Lung microvascular endothelial cell (primary cell): Measurements from ENCODE around the gene PRKCG. TPM values are rescaled to one million over a fixed set of nuclear protein-coding genes. Genes with fewer than 3 reads are reported as not detected.
A peak's percentile ranks its signal among the peaks of the same experiment; 100 is the strongest.
"Not testable (repeated sequence)": the region's sequence is repeated elsewhere in the genome, so short reads cannot be mapped to it uniquely, and the experiment has no call there.

Experiments used
- DNase-seq, 2 donors: peaks; one replicate each; pipeline versions ENCODE4 v3.0.0 to v3.0.0-alpha.2; 2010; ENCODE audit warnings: low read depth in 2 of 2
- total RNA-seq: library from RNA; depleted of rRNA; stranded (reverse); fragments of >200 nt; gene quantifications from 2 replicates; pipeline ENCODE4 v1.2.1, GENCODE V29; 2014

Gene PRKCG
- not detected in 2 replicates for total RNA-seq

DNA sequence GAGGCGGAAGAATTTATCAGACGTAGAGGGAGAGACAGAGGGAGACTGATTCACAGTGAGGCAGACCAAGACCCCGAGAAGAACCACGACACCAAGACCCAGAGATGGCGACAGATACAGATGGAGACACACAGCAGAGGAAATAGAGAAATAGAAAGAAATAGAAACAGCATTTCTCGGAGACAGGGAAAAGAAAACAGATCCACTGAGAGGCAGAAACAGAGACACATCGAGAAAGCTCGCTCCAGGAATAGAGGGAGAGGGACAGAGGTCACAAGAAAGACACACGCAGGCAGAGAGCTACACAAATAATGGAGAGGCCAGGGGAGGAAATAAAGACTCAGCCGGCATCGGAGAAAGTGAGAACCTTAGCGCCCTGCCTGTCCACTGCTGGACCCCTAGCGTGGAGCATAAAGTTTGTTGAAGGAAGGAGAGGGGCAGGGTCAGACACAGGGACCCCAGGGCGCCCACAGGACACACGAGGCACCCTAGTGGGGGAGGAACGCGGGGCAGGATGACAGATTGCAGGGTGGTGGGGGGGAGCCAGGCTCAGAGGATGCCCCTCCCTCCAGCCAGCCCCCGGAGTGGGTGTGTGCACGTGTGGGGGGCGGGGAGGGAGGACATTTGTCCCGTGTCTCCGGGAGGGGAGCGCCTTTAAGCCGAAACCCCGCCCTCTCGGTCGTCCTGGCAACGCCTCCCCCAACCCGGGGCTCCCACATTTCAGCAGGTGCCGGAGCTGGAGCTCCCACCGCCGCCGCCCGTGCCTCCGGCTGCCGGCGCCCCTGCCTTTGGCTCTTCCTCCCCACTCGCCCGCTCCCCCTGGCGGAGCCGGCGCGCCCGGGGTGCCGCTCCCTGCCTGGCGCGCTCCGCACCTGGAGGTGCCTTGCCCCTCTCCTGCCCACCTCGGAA lies at the start of gene PRKCG:
Gene PRKCG (plus strand): TSS at position 716 of the 909 bp plus-strand sequence. CDS start 298 bp downstream, outside the sequence.
- DNase-seq, result peak in 1 of 2 donors; percentile 31

DNA sequence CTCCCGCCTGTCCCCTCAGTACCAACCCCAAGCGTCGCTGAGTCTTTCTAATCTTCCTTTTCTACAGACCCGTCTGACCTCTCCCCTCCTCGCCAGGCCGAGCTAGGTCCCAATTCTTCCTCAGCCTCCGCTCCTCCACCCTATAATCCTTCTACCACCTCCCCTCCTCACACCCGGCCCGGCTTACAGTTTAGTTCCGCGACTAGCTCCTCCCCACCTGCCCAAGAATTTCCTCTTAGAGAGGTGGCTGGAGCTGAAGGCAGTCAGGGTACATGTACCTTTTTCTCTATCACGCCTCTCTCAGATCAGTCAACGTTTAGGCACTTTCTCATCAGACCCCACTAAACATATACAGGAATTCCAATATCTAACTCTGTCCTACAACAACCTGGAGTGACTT lies 49.1 kb upstream of the PRKCG start:
- DNase-seq, result not testable (repeated sequence)

DNA sequence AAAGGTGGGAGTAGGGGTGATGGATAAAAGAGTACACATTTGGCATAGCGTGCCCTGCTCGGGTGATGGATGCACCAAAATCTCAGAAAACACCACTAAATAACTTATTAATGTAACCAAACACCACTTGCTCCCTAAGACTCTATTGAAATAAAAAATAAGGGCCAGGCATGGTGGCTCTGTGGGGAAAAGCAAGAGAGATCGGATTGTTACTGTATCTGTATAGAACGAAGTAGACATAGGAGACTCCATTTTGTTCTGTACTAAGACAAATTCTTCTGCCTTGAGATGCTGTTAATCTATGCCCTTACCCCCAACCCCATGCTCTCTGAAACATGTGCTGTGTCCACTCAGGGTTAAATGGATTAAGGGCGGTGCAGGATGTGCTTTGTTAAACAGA lies 43.6 kb upstream of the PRKCG start:
- not testable (repeated sequence) for DNase-seq

DNA sequence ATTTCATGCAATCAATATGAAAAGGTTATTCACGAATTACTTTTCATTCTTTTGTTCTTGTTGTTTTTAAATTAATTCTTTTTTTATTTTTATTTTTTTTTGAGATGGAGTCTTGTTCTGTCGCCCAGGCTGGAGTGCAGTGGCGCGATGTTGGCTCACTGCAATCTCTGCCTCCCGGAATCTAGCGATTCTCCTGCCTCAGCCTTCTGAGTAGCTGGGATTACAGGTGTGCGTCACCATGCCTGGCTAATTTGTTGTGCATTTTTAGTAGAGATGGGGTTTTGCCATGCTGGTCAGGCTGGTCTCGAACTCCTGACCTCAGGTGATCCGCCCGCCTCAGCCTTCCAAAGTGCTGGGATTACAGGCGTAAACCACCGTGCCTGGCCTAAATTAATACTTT lies 41.8 kb upstream of the PRKCG start:
- not testable (repeated sequence) for DNase-seq

DNA sequence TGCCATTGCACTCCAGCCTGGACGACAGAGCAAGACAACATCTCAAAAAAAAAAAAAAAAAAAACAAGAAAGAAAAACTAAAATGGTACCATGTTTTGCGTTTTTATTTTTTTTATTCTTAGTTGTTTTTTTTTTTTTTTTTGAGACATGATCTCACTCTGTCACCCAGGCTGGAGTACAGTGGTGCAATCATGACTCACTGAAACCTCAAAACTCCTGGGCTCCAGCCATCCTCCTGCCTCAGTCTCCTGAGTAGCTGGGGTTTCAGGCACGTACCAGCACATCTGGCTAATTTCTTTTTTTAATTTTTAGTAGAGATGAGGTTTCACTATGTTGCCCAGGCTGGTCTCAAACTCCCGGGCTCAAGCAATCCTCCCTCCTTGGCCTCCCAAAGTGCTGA lies 41.1 kb upstream of the PRKCG start:
- DNase-seq, result peak in 1 of 2 donors; percentile 72

DNA sequence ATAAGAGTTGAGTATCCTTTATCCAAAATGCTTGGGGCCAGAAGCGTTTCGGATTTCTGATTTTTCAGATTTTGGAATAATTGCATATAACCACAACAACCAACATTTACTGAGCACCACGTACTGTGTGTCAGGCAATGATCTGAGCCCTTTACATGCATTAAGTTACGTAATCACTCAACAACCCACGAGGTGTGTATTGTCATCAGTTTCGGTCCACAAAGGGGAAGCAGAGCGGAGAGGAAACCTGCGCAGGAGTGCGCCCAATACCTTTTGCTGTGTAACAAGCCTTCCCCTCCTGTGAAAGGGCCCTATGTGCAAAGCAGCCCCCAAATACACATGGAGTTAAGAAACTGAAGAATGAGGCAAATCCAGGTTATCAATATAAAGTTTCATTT lies 37.1 kb upstream of the PRKCG start:
- no peak for DNase-seq

DNA sequence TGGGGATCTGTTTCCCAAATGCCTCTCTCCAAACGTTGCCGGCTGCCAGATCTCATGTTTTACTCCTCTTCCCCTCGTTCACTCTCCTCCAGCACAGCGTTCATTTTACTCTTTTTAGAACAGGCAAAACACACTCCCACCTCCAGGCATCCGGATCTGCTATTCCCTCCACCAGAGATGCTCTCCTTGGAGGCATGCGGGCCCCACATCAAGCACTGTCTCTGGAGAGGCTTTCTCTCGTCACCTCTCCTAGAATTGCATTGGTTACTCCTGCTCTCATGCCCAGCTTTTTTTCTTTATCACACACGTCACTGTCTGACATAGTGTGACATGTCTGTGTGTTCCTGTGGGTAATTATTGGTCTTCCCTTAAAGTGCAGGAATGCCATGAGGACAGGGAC lies 34.4 kb upstream of the PRKCG start:
- no peak for DNase-seq

DNA sequence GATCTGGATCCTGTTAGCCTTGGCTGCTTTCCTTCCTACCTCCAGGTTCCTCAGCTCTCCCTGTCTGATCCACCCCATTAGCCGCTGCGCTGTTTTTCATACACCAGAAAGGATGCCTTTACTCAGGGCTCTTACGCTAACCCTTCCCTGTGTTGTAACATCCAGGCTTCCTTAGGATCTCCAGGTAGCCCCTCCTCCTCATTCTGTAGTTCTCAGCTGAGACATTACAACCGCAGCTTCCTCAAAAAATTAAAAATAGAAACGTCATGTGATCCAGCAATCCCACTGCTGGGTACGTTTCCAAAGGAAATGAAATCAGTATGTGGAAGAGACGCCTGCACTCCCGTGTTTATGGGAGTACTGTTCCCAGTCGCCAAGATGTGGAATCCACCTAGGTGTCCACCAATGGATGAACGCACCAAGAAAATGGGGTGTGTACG lies 32.7 kb upstream of the PRKCG start:
- DNase-seq, result peak; percentile 80 to 94

DNA sequence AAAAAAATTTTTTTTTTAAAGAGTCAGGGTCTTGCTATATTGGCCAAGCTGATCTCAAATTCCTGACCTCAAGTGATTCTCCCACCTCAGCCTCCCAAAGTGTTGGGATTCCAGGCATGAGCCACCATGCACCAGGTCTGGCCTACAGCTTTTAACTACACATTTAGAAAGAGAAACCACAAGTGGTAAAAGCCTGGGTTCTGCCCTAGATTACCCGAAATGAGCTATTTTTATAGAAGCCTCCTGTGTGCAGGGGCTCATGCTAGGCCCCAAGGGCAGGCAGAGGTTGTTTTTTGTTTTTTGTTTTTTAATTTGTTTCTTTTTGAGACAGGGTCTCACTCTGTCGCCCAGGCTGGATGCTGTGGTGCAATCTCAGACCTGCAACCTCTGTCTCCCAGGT lies 28.3 kb upstream of the PRKCG start:
- DNase-seq, result no peak

DNA sequence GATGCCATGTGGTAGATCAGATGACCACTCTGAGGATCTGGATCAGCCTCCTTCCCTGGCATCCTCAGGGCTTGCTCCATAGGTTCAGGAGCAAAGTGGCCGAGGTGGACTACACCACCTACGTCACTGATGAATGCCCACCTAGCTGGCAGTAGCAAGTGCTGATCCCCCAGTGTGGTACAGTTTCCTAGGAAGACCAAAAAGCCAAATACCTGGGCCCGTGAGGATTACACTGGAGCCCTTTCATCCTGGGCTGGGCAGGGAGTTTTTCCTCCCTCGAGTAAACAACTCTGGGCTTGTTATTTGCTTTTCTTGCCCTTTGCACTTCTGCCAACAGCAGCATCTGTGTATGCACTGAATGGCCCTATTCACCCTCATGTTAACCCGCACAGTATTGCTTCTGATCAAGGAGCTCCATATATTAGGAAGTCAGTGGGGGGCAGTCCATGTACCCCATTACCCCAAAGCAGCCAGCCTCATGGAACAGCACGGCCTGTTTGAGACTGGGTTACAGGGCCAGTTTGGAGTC lies 17.6 kb upstream of the PRKCG start:
- DNase-seq, result no peak

DNA sequence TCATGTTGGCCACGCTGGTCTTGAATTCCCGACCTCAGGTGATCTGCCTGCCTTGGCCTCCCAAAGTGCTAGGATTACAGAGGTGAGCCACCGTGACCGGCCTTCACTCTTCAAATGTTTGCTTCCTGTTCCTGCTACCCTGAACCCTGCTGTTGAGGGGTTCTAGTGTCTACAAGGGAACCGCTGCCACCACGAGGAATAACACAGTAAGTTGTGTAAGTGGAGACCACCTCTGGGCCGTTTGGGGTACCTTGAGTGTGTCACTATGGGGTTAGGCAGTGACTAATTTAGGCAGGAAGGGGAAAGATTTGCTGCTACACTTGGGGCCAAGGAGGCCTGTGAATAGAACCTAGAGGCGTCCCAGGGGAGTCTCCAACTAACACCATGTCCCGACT lies 16.5 kb upstream of the PRKCG start:
- DNase-seq, result no peak

DNA sequence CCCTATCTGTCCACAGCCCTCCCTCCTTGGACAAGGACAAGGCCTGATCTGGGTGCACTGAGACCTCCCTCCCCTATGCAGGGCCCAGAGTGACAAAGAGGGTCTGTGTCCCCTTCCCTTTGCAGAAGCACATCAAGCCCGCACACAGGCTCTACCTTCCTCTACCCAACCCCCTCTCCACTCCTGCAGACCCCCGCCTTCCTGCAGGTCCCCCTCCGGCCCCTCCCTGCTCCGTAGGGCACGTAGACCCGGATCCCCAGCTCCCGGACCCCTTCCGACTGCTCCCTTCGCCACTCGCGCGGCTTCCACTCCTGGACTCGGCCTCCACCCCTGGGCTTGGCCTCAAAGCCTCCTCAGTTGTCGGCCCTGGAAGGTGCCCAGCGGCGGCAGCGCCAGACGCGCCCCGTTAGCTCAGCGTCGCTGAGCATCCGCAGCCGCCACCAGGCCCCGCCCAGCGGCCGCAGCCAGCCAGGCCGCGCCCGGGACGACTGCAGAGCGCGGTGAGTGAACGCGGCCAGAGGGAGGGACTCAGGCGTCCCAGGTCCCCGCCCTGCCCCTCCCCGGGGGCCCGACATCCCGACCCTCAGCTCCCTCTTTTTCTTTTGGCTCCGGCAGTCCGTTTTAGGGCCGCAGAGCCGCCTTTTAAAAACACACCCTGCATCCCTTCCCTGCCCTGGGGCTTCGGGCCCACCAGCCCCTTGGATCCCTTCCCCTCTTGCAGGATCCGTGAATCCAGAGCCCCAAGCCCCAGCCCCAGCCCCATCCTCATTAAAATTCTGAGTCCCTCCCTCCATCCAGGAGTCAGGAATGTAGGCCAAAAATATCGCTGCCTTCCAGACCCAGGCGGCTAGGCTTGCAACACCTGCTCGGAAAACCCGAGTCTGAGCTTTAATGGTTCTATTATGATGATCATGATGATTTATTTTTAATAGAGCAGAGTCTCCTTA lies 15.8 kb upstream of the PRKCG start:
- DNase-seq, result peak; percentile 69 to 81

DNA sequence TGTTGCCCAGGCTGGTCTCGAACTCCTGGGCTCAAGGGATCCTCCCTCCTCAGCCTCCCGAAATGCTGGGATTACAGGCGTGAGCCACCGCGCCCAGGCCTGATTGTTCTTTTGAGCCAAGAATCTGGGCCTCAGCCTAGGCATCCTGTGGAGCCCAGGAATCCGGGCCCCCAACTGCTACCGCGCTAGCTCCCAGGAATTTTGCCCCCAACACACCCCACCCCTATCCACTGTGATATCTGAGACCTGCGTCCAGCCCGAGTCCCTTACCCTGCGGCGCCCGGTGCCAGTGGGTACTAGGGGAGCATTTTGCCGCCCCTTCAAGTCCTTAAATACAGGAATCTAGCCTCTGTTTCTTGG lies 15.2 kb upstream of the PRKCG start:
- DNase-seq, result no peak

DNA sequence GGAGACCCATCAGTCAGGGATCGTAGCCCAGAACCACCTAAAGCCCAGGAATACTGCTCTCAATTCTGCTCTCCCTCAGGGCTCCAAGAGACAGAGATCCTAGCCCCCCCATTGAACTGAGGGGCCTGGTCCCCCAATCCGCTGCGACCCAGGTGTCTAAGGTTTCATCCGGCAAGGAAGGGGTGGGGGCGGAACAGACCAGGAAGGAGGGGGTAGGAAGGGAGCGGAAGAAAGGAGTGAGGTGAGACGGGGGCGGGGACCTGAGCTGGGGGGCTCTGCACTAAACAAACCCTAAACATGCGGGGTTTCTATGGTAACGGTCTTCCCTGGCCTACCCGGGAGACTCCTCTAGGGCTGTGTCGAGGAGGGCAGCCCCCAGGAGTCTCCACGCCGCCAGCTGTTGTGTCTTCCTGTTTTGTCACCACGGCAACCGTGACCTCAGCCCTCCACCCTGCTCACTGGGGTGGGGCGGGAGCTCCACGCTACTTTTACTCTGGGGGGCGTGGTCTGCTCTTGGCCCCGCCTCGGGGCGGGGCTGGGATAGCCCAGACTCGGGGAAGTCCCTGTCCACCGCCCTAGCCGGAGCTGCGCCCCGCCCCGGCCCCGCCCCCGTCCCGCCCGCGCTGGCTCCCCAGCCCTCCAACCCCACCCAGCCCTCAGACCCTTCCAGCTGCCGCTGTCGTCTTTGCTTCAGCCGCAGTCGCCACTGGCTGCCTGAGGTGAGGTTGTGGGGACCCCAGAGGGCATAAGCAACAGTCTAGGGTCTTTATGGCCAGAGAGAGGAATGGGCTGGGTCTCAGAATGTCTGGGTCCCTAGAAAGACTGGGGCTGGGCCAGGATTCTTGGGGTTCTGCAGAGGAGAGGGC lies 14.5 kb upstream of the PRKCG start, which contains the start of gene MYADM:
Gene MYADM (plus strand): TSS at position 659 of the 866 bp plus-strand sequence. CDS start 5,647 bp downstream, outside the sequence.
- peak; percentile 99 for DNase-seq

DNA sequence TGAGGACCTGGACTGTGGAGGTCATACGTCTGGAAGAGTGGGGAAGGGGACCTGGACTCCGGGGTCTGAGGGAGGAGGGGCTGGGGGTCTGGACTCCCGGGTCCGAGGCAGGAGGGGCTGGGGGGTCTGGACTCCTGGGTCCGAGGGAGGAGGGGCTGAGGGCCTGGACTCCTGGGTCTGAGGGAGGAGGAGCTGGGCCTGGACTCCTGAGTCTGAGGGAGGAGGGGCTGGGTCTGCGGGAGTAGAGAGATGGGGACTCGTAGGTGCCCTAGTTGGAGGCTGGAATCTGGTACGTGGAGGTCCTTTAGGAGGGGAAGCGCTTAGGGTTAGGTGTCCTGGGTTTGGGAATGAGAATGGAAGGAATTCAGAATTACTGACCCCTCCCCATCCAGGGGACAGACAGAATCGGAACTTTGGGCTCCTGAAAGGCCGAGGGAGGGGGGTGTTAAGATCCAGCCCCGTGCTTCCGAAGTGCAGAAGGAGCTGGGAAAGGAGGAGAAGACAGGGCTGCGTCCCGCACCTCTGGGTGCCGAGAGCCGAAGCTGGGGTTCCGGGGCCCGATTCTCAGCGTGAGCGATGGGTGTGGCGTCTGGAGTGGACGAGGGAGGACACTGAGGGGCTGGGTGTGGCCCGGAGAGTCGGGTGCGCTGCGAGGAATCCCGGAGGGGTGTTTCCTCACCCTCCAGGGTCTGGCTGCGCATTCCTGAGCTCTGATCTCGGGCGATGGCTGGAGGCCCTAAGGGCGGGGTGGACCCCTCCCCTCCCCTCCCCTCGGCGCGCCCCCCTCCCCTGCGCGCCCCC lies 13.7 kb upstream of the PRKCG start:
- DNase-seq, result peak; percentile 40 to 47

DNA sequence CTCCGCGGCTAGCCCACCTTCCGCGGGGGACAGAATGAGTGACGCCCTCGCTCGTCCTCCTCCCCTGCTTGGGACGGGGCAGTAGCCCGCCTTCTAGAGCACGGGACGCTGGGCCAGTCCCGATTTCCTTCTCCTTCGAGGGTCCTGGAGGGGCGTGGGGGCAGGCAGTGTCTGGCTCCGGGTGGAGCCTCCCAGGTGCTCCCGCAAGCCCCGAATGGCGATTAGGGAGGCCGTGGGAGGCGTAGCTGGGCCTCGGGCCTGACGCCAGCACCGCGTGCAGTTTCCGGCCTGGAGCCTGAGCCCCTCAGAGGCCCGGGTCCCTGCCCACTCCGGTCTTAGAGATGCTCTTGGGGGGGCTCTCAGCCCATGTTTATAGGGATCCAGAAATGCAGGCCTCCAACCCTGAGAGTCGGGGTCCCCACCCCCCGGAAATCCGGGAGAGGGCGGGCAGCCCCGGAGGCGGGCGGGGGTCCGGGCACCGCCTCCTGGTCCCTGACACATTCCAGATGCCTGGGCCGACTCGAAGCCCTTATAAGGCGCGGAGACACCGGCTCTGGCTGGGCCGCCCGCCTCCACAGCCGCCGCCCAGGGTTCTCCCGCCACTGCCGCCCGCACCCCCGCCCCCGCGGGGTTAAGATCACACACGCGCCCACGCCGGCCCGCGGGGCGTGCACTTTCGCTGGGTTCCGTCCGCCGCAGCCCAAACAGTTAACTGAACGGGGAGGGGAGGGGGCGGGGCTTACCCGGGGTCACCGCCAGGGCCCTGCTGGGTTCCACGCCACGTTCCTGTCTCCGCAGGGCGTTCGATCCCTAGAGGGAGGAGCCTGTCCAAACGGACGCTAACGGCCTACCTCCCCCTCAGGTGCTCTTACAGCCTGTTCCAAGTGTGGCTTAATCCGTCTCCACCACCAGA lies 12.8 kb upstream of the PRKCG start:
- DNase-seq, result peak; percentile 86 to 90

DNA sequence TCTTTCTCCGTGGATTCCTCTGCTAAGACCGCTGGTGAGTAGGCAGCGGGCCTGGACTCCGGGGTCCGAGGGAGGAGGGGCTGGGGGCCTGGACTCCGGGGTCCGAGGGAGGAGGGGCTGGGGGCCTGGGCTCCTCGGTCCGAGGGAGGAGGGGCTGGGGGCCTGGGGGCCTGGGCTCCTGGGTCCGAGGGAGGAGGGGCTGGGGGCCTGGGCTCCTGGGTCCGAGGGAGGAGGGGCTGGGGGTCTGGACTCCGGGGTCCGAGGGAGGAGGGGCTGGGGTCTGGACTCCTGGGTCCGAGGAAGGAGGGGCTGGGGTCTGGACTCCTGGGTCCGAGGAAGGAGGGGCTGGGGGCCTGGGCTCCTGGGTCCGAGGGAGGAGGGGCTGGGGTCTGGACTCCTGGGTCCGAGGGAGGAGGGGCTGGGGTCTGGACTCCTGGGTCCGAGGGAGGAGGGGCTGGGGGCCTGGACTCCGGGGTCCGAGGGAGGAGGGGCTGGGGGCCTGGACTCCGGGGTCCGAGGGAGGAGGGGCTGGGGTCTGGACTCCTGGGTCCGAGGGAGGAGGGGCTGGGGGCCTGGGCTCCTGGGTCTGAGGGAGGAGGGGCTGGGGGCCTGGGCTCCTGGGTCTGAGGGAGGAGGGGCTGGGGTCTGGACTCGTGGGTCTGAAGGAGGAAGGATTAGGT lies 12.1 kb upstream of the PRKCG start:
- DNase-seq, result not testable (repeated sequence)

DNA sequence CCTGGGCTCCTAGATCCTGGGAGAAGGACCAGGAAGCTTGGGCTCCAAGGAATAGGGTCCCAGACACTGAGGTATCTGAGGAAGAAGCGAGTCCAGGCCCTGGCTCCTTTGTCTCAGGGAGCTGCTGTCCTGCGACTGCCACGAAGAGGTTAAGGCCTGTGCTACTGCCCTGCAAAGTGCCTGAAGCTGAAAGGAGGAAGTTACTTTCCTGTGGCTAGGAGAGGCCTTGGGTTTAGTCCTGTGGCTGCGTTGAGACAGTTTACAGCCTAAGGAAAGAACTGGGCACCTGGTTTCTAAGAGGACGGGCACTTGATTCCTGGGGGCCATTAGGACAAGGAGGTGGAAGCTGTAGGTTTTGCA lies 11.5 kb upstream of the PRKCG start:
- DNase-seq, result no peak
